ENCODE results near the gene ACP1.

DNA sequence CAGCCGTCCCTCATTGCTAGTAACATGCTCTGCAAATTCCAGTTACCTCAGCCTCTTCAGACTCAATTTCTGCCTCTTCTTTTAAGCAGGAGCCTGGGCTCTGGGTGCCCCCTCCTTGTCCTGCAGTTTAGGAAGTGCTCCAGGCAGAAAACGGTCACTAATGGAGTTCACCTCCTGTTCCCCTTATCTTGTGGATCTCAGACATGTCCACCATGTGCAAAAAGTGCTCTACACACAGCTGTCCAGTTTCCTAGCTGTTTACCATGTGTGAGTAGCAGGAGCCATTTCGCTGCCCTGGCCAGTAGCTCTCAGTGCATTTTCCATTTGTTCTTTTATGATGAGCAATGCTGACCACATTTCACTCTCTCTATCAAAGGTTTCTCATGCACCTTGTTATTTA is 5.8 kb upstream of the ACP1 start:
- TF ChIP-seq, protein P1, sequence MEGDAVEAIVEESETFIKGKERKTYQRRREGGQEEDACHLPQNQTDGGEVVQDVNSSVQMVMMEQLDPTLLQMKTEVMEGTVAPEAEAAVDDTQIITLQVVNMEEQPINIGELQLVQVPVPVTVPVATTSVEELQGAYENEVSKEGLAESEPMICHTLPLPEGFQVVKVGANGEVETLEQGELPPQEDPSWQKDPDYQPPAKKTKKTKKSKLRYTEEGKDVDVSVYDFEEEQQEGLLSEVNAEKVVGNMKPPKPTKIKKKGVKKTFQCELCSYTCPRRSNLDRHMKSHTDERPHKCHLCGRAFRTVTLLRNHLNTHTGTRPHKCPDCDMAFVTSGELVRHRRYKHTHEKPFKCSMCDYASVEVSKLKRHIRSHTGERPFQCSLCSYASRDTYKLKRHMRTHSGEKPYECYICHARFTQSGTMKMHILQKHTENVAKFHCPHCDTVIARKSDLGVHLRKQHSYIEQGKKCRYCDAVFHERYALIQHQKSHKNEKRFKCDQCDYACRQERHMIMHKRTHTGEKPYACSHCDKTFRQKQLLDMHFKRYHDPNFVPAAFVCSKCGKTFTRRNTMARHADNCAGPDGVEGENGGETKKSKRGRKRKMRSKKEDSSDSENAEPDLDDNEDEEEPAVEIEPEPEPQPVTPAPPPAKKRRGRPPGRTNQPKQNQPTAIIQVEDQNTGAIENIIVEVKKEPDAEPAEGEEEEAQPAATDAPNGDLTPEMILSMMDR (IDR thresholded peaks at IDR 0.05), result no peak
- no peak for TF ChIP-seq POLR2A (IDR thresholded peaks at IDR 0.05)
